Left forelimb (tissue), 1 donor: ENCODE results near the gene FAM222A.

Experiments
- DNase-seq: peaks from one replicate; pipeline ENCODE4 v3.0.0-alpha.2; 2018; ENCODE audit warnings: low spot score

FAM222A gene

DNA sequence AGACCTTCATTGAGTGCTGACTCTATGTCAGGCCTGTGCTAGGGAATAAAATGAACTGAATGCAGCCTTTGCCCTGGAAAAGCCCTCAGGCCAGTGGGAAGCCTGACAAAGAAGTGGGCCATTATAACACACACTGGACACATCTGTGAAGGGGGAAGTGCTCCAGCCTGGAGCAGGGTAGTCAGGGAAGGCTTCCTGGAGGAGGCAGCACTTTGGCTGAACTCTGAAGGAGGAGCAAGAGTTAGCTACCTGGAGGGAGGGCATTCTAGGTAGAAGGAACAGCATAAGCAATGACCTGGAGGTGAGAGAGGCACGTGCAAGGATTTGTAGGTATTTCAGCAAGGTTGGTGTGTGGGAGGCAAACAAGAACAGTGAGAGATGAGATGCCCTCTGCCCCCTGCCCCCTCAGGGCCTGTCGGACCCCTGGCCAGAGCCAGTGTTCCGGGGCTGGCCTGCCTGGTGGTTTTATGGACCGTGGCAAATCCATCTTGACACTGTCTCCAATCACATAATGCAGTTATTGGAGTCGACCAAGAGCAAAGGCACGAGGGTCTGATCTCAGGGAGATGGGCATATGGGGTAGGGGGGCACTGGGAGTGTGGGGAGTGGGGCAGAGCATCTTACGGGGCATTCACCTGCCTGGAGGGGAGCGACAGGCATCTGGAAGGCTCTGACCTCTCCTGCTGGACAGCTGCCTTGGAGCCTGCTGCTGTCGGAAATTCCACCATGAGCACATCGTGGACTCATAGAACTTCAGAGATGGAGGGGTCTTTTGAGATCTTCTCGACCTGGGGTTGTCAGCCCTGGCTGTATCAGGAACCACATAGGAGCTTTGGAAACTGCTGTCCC, 2.7 kb upstream of the FAM222A start:
- DNase-seq: no peak

DNA sequence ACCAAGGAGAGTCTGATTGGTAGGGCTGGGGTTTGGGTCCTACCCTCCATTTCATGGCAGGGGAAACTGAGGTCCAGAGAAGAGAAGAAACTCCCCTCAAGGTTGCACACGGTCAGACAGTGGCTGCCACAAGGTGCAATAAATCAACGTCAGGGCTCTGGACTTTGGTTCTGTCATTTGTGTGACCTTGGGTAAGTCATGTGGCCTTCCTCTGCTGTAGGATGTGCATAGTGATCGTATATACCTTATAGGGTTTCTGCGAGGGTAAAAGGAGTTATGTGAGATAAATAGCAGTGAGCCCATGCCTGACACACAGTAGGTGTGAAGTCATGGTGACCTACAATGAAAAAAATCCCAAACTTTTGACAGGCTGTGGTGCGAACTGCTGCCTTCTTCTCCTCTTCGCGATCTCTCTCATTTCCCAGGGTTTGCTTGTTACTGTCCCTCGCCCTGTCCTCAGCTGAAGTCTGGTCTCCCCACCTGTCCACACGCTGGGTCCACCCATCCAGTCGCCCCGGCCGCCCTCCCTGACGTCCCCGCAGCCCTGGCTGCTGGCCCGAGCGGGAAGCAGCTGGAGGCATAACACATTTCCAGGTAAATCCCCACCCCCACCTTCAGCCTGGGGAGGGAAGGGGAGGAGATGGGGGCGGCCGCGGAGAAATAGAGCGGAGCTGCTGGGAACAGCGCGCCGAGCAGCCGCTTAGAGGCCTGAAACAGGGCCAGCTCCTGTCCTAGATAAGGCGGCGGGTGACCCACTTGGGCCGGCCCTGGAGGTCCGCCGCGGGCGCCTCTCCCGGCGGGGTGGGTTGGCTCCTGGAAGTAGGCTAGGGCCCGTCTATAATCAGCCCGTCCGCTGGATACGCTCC, 1.8 kb upstream of the FAM222A start:
- DNase-seq: no peak

DNA sequence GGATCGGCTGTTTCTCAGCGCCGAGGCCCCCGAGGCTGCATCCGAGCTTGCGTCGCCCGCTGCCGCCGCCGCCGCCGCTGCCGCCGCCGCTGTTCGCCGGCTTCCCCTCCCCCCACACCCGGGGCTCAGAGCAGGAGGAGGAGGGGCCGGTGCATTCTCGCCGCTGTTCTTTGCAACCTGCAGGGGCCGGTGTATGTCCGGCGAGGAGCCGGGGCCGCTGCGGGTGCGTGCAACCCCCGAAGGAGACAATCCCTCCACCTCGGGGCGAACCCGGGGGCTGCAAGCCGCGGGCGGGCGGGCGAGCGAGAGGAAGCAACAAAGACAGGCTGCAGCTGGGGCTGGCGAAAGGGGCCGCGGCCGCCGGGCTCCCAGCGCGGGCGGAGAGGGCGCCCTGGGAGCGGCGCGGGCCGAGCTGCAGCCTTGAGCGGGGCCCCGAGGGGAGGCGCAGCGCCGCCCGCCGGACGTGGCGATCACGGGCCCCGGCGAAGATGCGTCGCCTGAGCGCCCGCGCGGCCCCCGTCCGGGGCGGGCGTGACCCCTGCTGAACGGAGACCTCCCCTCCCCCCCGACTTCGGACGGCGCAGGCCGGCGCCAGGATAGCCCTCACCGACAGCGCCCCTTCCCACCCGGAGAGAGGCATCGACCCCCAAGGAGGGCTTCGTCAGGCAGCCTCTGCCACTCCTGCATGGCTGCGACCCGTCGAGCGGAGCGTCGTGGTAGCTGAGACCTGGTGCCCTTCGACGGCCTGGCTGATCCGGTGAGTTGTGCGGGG, 702 bp downstream of the FAM222A start:
- DNase-seq: peak; percentile 78

DNA sequence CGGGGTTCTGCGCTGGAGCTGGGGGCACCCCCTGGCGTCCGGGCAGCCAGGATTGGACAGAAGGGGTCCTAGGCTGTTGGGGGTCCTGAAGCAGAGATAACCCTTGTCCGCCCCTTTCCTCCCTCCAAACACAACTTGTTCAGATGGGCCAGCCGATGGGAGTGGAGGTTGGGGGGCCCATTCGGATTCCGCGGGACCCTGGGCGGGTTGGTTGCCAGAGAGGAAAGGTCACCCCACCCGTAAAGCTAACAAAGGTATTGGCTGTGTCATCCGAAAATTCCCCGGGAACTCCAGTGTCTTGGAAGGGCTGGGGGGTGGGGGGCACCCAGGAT, 1.3 kb downstream of the FAM222A start:
- no peak for DNase-seq

DNA sequence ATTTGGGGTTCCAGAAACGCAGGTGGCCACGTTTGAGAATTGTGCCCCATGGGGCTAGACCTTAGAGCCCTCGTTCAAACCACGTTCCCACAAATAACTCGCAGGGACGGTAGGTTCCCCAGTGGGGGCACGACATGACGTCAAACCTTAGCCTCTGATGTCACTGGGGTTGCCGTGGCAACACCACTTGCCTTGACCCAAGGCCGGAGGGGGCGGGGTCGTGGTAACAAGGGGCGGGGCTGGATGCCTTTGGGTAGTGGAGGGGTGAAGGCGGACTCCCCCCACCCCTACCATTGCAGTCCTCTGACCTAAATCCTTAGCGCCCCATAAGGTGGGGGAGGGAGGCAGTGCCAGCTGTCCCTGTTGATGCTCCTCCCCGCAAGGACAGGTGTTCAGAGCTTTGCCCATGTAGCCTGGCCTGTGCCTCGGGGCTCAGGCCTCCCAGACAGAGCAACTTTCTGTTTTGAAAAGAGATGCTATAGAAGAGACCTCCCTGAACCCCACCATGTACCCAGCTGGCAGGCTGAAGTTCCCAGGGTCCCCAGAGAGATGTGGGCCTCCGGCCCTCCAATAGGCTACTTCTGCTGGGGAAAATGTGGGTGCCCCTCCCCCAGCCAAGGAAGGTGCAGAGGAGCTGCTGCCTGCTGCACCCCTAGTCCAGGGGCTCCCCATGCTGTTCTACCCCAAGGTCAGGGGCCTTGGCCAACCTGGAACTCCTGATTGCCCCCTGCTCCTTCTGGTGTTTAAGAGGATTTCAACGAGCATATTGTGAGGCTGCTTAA, 1.9 kb downstream of the FAM222A start:
- no peak for DNase-seq

DNA sequence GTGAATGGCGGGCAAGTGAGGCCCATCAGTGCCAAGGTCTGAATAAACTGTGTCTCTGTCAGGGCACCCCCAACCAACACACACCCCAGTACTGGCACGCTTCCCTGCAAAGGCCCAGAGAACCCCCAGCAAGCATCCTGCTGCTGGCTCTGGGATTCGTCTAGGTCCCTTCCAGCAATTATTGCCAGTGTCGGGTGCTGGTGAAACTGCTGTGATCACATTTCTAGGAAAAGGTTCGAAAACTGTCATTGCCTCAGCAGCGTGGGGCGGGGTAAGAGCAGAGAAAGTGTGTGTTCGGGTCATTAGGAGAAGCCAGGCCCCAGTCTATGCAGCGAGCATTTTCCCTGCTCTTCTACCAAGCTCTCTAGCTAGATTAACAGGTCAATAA, 2.5 kb downstream of the FAM222A start:
- no peak for DNase-seq

GRCh38 chr12:109716512-109717389, 3.1 kb downstream of the FAM222A start:
- DNase-seq: no peak

DNA sequence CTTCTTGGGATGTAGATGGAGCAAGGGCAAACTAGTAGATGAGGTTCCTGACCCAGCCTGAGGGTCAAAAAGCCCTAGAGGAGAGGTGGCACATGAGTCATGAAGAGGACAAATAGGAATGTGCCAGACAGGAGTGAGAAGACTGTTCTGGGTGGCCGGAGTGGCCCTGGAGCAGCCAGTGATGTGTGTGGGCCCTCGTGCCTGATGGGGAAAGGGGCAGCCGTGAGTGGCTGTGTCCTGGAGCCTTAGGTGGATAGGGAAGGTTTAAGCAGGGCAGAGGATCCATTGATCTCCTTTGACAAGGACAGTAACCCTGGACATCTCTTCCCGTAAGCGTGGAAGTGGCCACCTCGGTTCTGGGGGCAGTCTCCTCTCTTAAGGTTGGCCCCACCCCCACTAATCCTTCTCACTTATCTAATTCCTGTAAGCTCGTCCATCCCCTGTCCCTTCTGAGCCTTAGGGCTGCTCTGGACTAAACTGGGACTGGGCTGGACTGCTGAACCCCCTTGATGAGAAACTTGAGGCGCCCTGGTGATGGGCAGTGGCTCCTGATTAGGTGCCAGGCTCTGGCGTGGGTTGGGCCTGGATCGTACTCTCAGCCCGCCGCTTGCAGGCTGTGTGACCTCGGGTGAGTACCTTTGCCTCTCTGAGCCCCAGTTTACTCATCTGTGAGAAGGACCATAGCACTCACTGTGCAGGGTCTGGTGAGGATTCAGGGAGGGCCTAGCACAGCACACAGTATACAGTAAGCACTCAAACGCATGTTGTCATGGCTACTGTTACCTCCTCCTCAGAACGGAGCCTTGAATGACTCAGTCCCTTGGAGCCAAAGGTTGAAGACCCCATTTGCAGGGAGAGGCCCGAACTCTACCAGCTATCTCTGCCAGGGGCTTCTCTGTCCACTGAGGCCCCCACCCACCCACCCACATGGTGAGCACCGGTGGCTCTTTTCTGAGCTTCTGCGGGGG, 4.0 kb downstream of the FAM222A start:
- DNase-seq: no peak

DNA sequence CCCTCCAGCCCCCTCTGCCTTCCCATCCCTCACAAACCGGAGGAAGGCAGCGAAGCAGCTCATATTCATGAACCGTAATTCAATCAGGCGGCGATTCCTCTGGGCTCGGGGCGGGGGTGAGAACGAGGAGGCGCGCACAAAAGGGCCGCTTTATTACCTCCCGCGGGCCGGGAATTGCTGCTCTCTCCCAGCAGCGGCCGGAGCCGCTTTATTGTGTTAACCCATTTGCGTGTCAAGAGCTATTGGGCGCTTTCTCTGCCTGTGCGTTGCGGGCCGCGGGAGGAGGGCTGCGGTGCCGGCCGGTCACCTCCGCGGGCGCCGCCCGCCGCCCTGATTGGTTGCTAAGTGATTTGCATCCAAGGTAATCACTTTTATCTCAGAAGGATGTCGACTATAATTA, 4.8 kb downstream of the FAM222A start:
- no peak for DNase-seq

- DNase-seq: no peak
Measured at GRCh38 chr12:109719123-109720022, 5.7 kb downstream of the FAM222A start.

- DNase-seq: peak; percentile 80
Measured at GRCh38 chr12:109720152-109720856, 6.7 kb downstream of the FAM222A start.

GRCh38 chr12:109720857-109721189, 7.2 kb downstream of the FAM222A start:
- DNase-seq: no peak

DNA sequence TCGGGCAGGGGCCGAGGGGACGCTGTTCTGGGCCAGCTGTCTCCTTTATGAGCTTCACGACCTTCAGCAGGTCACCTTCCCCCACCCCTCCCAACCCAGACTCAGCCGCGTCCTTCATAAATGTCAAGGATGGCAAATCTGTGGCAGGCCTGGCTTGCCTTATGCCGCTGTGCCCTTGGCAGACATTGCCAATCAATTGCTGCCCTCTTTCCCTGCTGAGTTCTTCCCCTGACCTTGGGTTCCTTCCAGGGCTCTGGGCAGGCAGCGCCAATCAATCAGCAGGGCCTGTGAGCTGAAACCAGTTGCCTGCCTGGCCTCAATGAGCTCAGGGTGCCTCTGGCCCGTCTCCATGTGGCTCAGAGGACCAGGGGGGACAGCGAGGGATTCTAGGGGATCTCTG, 7.7 kb downstream of the FAM222A start:
- no peak for DNase-seq

DNA sequence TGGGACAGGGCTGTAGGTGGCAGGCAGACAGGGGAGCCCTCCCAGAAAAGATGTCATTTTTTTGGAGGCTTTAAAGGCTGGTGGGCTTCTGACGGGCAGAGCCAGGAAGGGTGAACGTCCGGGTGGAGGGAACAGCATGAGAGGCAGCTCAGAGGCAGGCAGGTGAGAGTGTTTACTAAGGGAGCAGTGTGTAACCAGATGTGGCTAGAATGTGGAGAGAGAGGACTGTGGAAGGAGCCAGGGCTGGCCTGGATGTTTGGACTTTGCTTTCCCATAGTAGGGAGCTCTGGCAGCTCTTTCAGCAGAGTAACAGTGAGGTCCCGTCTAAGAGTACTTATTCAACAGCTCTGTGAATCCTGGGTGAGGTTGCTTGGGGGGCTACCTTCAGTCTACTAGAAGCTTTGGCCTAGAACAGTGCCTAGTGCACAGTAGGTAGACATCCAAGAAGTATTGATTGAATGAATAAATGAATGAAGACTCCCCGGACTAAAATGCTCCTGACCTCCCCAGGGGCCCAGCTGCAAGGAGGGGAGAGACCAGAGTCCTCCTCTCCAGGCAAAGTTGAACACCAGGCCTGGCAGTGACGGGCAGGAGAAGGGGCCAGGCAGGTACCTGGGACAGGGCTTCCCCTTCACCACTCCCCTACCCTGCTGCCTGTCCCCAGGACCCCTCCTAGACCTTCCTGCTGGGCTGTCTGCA, 8.5 kb downstream of the FAM222A start:
- no peak for DNase-seq

- DNase-seq: no peak
Measured at GRCh38 chr12:109722721-109723094, 9.1 kb downstream of the FAM222A start.

GRCh38 chr12:109723311-109723881, 9.8 kb downstream of the FAM222A start:
- peak; percentile 73 for DNase-seq

DNA sequence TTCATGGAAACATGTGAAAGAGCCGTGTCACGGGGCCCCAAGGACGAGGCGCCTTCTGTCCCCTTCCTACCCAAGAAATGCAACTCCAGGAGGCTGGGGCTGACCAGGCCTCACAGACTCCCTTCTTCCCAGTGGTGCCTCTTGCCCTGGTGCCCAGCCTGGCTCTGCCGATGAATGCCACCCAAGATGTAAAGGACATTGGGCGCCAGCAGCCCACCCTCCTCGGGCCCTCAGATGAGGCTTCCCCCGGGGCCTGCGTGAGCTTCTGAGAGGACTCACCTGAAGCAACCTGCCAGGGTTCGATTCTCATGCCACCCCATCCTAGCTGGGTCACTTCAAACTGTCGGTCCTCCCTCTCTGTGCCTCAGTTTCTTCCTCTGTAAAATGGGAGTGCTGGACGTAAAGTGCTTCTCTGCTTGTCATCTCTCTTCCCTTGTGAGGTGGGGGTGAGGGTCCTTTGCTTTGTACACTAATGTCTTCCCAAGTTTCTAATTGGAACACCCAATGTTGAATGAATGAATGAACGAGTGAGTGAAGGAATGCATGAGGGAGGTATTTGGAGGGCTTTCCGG, 10.8 kb downstream of the FAM222A start:
- no peak for DNase-seq
